Measurements from ENCODE around the gene ATG5.

ATG5 gene

DNA sequence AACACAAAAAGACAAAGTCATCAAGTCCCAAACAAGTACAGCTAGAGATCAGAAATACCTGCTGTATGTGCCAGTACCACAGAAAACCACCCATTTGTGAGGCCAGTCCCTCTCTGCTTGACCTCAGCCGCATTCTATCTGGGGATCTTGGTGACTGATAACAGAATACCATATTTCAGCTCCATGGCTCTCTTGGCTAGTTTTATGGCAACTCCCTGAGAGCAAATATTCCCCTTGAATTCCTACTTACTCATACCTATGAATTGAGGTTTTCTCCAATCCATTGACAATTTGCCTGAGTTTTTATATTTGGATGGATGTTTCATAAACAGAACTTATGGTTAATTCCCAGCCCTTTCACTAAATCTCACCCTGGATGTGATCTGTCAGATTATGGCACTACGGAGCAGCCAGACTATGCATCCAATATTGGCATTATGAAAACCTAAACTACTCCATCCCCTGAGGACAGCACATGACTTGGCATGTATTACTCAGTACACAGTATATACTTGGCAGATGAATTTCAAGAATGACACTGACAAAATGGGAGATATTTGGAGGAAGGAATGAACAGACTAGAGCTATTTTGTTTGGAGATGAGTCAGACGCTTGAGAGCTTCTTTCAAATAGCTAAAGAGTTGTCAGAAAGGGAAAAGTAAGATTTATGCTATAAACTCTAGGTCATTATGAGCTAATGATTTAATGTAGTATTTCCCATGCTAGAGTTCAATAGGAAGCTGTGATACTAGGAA, 143.7 kb downstream of the ATG5 start:
- no peak for TF ChIP-seq ZFX (IDR thresholded peaks at IDR 0.05; ENCODE audit: borderline replicate concordance)
- TF ChIP-seq, protein P1, sequence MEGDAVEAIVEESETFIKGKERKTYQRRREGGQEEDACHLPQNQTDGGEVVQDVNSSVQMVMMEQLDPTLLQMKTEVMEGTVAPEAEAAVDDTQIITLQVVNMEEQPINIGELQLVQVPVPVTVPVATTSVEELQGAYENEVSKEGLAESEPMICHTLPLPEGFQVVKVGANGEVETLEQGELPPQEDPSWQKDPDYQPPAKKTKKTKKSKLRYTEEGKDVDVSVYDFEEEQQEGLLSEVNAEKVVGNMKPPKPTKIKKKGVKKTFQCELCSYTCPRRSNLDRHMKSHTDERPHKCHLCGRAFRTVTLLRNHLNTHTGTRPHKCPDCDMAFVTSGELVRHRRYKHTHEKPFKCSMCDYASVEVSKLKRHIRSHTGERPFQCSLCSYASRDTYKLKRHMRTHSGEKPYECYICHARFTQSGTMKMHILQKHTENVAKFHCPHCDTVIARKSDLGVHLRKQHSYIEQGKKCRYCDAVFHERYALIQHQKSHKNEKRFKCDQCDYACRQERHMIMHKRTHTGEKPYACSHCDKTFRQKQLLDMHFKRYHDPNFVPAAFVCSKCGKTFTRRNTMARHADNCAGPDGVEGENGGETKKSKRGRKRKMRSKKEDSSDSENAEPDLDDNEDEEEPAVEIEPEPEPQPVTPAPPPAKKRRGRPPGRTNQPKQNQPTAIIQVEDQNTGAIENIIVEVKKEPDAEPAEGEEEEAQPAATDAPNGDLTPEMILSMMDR (IDR thresholded peaks at IDR 0.05) = no peak
- H3K27ac ChIP-seq = no peak overlapping the region

DNA sequence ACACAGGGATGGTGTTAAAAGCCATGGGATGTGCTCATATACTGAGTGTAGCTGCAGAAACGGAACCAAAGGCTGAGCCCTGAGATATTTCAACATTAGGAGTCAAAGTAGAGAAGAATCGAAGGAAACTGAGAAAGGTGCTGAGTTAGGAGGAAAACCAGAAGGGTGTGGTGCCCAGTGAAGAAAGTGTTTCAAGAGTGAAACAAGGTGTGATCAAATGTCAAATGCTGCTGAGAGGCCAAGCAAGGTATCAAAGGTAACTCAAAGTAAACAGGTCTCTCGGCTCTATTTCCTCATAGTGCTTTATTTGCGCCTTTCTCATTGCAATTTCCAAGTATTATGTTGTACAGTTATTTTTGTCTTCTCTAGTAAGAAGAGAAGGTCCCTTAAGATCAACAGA, 145.4 kb downstream of the ATG5 start:
- TF ChIP-seq, protein P1 (IDR thresholded peaks at IDR 0.05) = no peak
- no peak for TF ChIP-seq ZFX (IDR thresholded peaks at IDR 0.05; ENCODE audit: borderline replicate concordance)

DNA sequence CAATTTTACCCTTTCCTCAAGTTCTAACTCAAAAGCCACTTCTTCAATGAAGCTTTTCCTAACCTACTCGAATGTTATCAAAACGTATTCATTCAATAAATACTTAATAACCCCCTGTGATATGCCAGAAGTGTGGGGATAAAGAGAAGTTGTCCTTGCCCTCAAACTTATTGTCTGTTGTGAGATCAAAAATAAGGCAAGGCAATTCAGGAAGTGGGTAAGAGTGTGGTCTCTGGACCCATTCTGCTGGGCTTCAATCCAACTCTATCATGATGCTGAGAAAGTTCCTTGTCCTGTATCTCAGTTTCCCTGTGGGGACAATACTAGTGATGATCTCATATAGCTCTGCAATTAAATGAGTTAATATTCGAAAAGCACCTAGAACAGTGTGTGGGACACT, 146.7 kb downstream of the ATG5 start:
- TF ChIP-seq, protein P1 (IDR thresholded peaks at IDR 0.05) = no peak
- TF ChIP-seq ZFX (IDR thresholded peaks at IDR 0.05; ENCODE audit: borderline replicate concordance) = no peak
- H3K27ac ChIP-seq = no peak overlapping the region

More for the DNA sequence above, 145.4 kb downstream of the ATG5 start:
- no peak overlapping the region for H3K27ac ChIP-seq

DNA sequence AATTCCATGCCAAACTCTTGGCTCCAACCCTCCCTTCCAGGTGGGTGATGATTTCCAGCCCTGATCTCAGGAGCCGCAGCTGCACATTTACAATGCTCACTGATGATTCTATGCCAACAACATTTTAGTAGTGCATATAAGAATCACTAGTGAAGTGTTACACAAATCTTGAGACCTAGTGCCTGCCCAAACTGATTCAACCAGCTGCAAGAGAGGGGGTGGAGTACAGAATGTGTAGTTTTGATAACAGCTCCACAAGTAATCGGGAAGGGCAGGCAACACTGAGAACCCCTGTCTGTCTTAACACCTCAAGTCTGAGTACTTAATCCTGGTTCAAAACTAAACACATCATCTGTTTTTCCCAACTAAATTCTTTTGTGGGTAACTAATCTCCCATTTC, 147.8 kb downstream of the ATG5 start:
- TF ChIP-seq, protein P1 (IDR thresholded peaks at IDR 0.05) = no peak
- TF ChIP-seq ZFX (IDR thresholded peaks at IDR 0.05; ENCODE audit: borderline replicate concordance) = no peak

DNA sequence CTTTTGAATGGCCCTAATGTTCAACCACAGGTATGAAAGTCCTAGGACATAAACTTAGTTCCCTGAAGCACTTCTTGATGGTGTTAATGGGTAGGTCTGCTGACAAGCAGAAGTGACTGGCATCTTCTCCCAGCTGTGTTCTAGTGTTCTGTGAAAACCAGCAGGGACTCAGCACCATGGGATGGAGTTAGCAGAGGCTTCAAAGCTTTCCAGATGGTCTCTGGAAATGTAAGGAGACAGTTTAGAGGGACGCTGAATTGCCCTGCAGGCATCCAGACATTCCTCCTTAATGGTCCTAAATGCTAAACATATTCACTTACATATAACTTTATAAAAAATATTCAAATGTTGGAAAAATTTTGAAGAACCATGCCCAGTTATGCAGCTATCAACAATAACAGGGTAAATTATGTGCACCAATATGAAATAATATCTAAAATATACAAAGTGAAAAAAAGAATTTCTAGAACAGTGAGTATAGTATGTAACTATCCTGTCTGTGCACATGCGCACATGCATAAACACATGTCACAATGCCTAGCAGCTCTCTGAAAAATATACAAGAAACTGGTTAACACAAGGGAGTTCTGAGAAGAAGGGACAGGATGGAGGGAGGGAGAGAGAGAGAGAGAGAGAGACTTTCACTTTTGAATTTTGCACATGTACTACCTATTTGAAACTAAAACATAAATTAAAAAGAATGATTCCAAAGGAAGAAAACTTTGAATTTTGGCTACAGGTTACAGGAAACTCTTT, 152.3 kb downstream of the ATG5 start:
- H3K27ac ChIP-seq = no peak overlapping the region
- no peak for TF ChIP-seq ZFX (IDR thresholded peaks at IDR 0.05; ENCODE audit: borderline replicate concordance)
- TF ChIP-seq, protein P1 (IDR thresholded peaks at IDR 0.05) = no peak

More for the DNA sequence above, 147.8 kb downstream of the ATG5 start:
- H3K27ac ChIP-seq = no peak overlapping the region

DNA sequence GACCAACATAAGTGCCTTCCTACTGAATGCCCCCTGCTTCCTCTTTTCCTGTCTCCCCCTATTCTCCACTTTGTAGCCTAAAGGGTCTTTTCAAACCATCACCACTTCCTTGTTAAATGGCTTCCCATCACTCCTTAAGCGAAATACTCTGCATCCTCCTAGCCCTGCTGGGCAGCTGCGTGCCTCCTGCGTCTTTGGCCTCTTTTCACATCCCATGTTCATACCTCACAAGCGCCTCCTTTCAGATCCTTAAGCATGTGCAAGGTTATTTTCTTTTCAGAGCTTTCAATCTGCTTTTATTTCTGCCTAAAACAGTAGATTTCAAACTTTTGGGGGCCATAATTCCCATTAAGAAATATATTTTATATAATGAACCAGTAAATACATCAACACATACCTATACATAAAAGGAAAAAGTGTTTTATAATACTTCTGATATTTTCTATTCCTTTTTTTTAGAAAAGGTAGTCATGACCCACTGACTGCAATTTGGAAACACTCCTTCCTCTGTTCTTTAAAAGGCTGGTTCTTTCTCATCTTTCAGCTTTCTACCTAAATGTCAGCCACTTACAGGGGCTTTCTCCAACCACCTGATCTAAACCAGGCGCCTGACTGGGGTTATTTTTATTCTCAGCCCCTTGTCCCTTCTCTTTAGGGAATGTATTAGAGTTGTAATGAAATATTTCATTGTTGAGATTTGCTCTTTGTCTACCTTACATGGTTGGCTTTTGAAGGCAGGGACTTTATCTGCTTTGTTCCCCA, 155.3 kb downstream of the ATG5 start:
- TF ChIP-seq ZFX (IDR thresholded peaks at IDR 0.05; ENCODE audit: borderline replicate concordance) = no peak
- TF ChIP-seq, protein P1 (IDR thresholded peaks at IDR 0.05) = no peak
- H3K27ac ChIP-seq = no peak overlapping the region
